ENCODE results near the gene BRSK2. TPM values are rescaled to one million over a fixed set of nuclear protein-coding genes. Genes with fewer than 3 reads are reported as not detected.

Gene BRSK2
- total RNA-seq, 1 donor from 2014 or later, result 13.8 TPM

GRCh38 chr11:1456596-1457325 is 67.0 kb downstream of the BRSK2 start:
- Mint-ChIP-seq H3K36me3 (no peaks in the 10 kb centered on the region), H3K27ac (no peak overlapping the region), H3K27me3 (no peaks in the 10 kb centered on the region), H3K4me1 (ENCODE audit: unreplicated experiment) (no peaks in the 10 kb centered on the region), H3K9me3 (no peaks in the 10 kb centered on the region), H3K4me3 (no peak overlapping the region)
- TF ChIP-seq CTCF (conservative IDR thresholded peaks at IDR 0.05), result no peak
- DNase-seq (ENCODE audit: extremely low spot score, unreplicated experiment), result no peak

- no peak overlapping the region for H3K27ac Mint-ChIP-seq
- H3K27me3 Mint-ChIP-seq, result no peaks in the 10 kb centered on the region
- H3K4me3 Mint-ChIP-seq, result no peak overlapping the region
- H3K4me1 Mint-ChIP-seq (ENCODE audit: unreplicated experiment), result no peaks in the 10 kb centered on the region
- DNase-seq (ENCODE audit: extremely low spot score, unreplicated experiment), result no peak
- no peaks in the 10 kb centered on the region for H3K36me3 Mint-ChIP-seq
- TF ChIP-seq CTCF (conservative IDR thresholded peaks at IDR 0.05), result no peak
- H3K9me3 Mint-ChIP-seq, result no peaks in the 10 kb centered on the region
Measured at GRCh38 chr11:1457326-1457680, 67.6 kb downstream of the BRSK2 start.

GRCh38 chr11:1457856-1458255 is 68.1 kb downstream of the BRSK2 start:
- no peaks in the 10 kb centered on the region for H3K36me3 Mint-ChIP-seq
- no peaks in the 10 kb centered on the region for H3K27me3 Mint-ChIP-seq
- no peak overlapping the region for H3K4me3 Mint-ChIP-seq
- no peak for DNase-seq (ENCODE audit: extremely low spot score, unreplicated experiment)
- no peak for TF ChIP-seq CTCF (conservative IDR thresholded peaks at IDR 0.05)
- no peaks in the 10 kb centered on the region for H3K9me3 Mint-ChIP-seq
- no peak overlapping the region for H3K27ac Mint-ChIP-seq
- H3K4me1 Mint-ChIP-seq (ENCODE audit: unreplicated experiment), result no peaks in the 10 kb centered on the region

- TF ChIP-seq CTCF (conservative IDR thresholded peaks at IDR 0.05), result peak; percentile 48
- H3K4me3 Mint-ChIP-seq, result peak overlapping the region; percentile 31
- no peak overlapping the region for H3K27ac Mint-ChIP-seq
- H3K4me1 Mint-ChIP-seq (ENCODE audit: unreplicated experiment), result no peaks in the 10 kb centered on the region
- H3K36me3 Mint-ChIP-seq, result no peaks in the 10 kb centered on the region
- H3K27me3 Mint-ChIP-seq, result no peaks in the 10 kb centered on the region
- DNase-seq (ENCODE audit: extremely low spot score, unreplicated experiment), result no peak
- H3K9me3 Mint-ChIP-seq, result no peaks in the 10 kb centered on the region
Measured at GRCh38 chr11:1458340-1459218, 68.8 kb downstream of the BRSK2 start.

GRCh38 chr11:1459219-1459575 is 69.5 kb downstream of the BRSK2 start:
- TF ChIP-seq CTCF (conservative IDR thresholded peaks at IDR 0.05), result no peak
- H3K4me3 Mint-ChIP-seq, result peak overlapping the region; percentile 31
- H3K9me3 Mint-ChIP-seq, result no peaks in the 10 kb centered on the region
- no peaks in the 10 kb centered on the region for H3K27me3 Mint-ChIP-seq
- H3K4me1 Mint-ChIP-seq (ENCODE audit: unreplicated experiment), result no peaks in the 10 kb centered on the region
- H3K36me3 Mint-ChIP-seq, result no peaks in the 10 kb centered on the region
- H3K27ac Mint-ChIP-seq, result no peak overlapping the region
- DNase-seq (ENCODE audit: extremely low spot score, unreplicated experiment), result no peak

All from type B pancreatic cell (in vitro differentiated cells).